Measurements from ENCODE around the gene DNAH12. TPM values are rescaled to one million over a fixed set of nuclear protein-coding genes. Genes with fewer than 3 reads are reported as not detected.

Gene DNAH12
- total and polyA plus RNA-seq, 10 of the 15 experiments (the other 5 are each of a cell fraction or from before 2014, with no cell fraction given) = under 0.01 to 0.35 (median 0.08) TPM

- no peak for TF ChIP-seq ZBTB11 (CRISPR knock-in tag; IDR thresholded peaks at IDR 0.05)
- TF ChIP-seq IRF3 (IDR thresholded peaks at IDR 0.05) = no peak
- no peak for TF ChIP-seq HDGF (IDR thresholded peaks at IDR 0.05)
- no peak for TF ChIP-seq BCLAF1 (IDR thresholded peaks at IDR 0.05)
Measured at GRCh38 chr3:57500506-57500905, 43.6 kb downstream of the DNAH12 start (continued).

- Histone ChIP-seq H3K27ac (ENCODE audit: control insufficient read depth, insufficient read depth) (no peak overlapping the region), H3K36me3 (ENCODE audit: control insufficient read depth in 2 of 2, insufficient read depth in 2 of 2, low read length in 1 of 2) (no peaks in the 10 kb centered on the region), H3K4me1 (ENCODE audit: control insufficient read depth, insufficient read depth, low read length) (no peaks in the 10 kb centered on the region), H4K20me1 (ENCODE audit: control insufficient read depth, insufficient read depth) (no peaks in the 10 kb centered on the region), H3K79me2 (ENCODE audit: control insufficient read depth, insufficient read depth, low read length) (no peaks in the 10 kb centered on the region), H3K4me2 (ENCODE audit: control insufficient read depth, insufficient read depth) (no peak overlapping the region), H2AFZ (ENCODE audit: control insufficient read depth, low read depth, low read length) (no peak overlapping the region), H3K4me3 (no peak overlapping the region), H3K9ac (ENCODE audit: control insufficient read depth, insufficient read depth, low read length) (no peak overlapping the region), H3K9me3 (replicated peaks; ENCODE audit: control insufficient read depth, insufficient read depth, low read length) (no peaks in the 10 kb centered on the region), H3K27me3 (replicated peaks in 1 of 2; ENCODE audit: control insufficient read depth in 2 of 2, insufficient read depth in 2 of 2, low read length in 1 of 2) (no peaks in the 10 kb centered on the region)
- ChIA-PET SMC1A (ENCODE audit: uncharacterized antibody, unreplicated experiment) (no interaction called here), POLR2A (no interaction called here), CTCF (no interaction called here), RAD21 (ENCODE audit: unreplicated experiment) (no interaction called here)
- ATAC-seq (no peak), FAIRE-seq (no peak), DNase-seq (ENCODE audit: low read depth, low spot score) (no peak)
- in situ Hi-C loops (cut with MboI) = no loop called here
- no TSS peak for BruUV-seq (replicated peaks)
- no peak for TF ChIP-seq ZNF687 (IDR thresholded peaks at IDR 0.05)
- no peak for TF ChIP-seq MXI1 (IDR thresholded peaks at IDR 0.05; ENCODE audit: low read depth, low read length)
- TF ChIP-seq MTA2 (IDR thresholded peaks at IDR 0.05; ENCODE audit: low read depth) = no peak
- intact Hi-C loops (cut with micrococcal nuclease; ENCODE audit: unreplicated experiment) = no loop called here
Measured at GRCh38 chr3:57497904-57498303, 46.2 kb downstream of the DNAH12 start.
